ENCODE measurements around the gene SFRP2.

Gene SFRP2

DNA sequence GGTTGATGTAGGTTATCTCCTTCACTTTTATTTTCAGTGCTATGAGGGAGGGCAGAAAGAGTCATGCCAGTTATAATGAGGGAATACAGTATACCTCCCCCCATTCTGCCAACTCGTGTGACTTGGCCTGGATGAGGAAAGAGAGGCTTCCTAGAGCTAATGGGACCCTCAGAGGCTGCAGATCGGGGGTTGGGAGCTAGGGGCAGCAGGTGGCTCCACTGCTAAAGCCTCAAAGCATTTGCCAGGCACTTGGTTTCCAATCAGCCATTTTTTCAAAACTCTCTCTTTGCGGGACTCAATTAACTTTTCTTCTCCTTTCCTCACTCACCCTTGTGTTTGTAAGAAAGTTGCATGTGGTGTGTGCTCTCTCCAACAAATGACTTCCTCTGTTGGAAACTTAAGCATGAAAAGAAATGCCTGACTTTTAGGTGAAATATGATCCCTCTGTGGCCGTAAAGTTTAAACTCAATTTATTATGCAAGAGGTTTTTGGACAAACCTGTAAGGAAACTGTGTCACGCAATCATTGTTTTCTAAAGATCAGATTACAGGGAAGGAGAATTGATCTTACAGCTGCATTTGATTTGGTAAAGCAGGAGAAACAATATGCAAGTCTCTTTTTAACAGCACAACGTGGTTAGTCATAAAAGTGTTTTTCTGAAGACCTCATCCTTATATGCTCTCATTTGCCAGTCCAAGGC is 7.0 kb downstream of the SFRP2 start:
- TF ChIP-seq, protein P1, sequence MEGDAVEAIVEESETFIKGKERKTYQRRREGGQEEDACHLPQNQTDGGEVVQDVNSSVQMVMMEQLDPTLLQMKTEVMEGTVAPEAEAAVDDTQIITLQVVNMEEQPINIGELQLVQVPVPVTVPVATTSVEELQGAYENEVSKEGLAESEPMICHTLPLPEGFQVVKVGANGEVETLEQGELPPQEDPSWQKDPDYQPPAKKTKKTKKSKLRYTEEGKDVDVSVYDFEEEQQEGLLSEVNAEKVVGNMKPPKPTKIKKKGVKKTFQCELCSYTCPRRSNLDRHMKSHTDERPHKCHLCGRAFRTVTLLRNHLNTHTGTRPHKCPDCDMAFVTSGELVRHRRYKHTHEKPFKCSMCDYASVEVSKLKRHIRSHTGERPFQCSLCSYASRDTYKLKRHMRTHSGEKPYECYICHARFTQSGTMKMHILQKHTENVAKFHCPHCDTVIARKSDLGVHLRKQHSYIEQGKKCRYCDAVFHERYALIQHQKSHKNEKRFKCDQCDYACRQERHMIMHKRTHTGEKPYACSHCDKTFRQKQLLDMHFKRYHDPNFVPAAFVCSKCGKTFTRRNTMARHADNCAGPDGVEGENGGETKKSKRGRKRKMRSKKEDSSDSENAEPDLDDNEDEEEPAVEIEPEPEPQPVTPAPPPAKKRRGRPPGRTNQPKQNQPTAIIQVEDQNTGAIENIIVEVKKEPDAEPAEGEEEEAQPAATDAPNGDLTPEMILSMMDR (IDR thresholded peaks at IDR 0.05; ENCODE audit: low read depth, low read length): peak; percentile 8
- peak; percentile 81 for DNase-seq (ENCODE audit: extremely low read depth, low read depth)

DNA sequence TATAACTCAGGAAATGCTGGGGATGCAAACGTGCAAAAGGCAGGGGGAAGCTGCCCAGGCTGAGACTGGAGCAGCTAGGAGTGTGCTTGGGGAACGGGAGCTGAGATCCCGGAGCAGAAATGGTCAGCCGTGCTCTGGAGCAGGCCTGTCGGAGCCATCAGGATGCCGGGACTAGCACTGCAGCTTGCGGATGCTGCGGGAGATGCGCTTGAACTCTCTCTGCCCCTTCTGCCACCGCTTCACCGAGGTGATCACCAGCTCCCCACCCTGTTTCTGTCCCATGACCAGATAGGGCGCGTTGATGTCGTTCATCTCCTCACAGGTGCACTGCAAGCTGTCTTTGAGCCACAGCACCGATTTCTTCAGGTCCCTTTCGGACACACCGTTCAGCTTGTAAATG is 7.6 kb downstream of the SFRP2 start:
- TF ChIP-seq, protein P1 (IDR thresholded peaks at IDR 0.05; ENCODE audit: low read depth, low read length): no peak
- DNase-seq (ENCODE audit: extremely low read depth, low read depth): no peak

DNA sequence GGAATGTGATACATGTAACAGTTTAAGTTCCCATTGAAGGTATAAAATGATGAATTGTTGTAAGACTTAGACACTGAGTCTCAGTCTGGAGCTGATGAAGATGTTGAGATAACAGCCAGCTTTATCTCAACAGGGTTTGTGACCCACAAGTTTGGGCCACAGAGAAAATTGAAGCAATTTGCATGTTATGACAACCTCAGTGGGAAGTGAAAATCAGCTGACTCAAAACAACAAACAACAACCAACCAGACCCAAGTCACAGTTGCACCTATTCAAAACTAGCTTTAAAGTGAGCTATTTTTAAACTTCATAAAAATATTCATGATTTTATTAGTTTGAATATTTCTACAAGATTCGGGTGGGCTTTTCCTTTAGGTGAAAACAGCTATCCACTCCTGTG is 8.0 kb downstream of the SFRP2 start:
- TF ChIP-seq, protein P1 (IDR thresholded peaks at IDR 0.05; ENCODE audit: low read depth, low read length): no peak
- no peak for DNase-seq (ENCODE audit: extremely low read depth, low read depth)

DNA sequence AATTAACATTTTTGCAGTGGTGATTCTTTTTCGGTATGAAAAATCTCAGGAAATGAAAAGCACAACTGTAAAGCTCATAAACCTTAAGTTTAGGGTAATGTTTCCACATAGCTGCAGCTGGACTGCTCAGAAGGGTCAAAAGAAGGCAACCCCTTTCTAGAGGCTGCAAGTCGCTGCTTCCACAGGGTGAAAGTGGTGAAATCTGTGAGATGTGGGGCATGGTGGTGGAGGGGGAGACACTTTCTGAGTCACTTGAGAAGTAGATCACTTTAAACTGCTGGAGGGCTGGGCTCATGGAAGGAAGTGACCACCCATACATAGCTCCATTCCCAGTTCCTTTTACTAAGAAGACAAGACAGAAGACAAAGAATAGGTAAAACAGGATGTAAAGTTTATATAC is 8.7 kb downstream of the SFRP2 start:
- DNase-seq (ENCODE audit: extremely low read depth, low read depth): no peak
- TF ChIP-seq, protein P1 (IDR thresholded peaks at IDR 0.05; ENCODE audit: low read depth, low read length): no peak

GRCh38 chr4:153778383-153778782 is 10.5 kb downstream of the SFRP2 start:
- DNase-seq (ENCODE audit: extremely low read depth, low read depth): no peak
- TF ChIP-seq, protein P1 (IDR thresholded peaks at IDR 0.05; ENCODE audit: low read depth, low read length): no peak

DNA sequence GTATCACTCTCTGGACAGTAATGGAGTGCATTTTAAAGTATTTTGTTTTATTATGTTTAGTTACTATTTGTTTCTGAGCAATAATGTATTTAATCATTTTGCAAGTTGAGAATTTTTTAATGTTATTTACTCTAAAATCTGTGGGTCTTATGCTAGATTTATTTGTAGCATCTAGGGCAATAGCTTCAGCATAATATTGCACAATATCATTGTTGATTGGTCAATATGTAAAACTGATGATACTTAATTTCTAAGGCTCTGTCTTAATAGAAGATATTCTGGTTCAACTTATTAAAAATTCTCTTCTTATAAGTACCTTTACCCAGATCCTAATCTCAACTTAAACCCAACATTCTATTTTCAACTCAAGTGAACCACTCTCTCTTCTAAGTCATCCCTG is 11.5 kb downstream of the SFRP2 start:
- TF ChIP-seq, protein P1 (IDR thresholded peaks at IDR 0.05; ENCODE audit: low read depth, low read length): no peak
- DNase-seq (ENCODE audit: extremely low read depth, low read depth): no peak

DNA sequence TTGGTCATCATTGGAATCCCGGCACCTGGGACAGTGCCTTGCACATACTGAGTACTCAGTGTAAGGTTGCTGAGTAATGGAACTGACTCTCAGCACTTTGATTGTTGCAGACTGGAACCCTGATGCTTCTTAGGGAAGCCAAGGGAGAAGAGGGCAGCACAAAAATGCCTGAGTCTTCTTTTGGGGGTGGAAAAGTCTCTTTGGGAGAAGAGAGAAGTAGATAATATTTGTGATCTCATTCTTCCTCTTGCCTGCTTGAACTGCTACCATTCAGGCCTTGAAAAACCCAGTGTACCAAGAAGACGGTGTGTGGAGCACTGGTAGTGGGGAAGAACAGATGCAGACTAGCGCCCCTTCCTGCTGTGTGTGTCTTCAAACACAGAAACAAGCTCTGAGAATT is 12.3 kb downstream of the SFRP2 start:
- no peak for DNase-seq (ENCODE audit: extremely low read depth, low read depth)
- TF ChIP-seq, protein P1 (IDR thresholded peaks at IDR 0.05; ENCODE audit: low read depth, low read length): no peak

Data from AG09319 (cell line).